Fibroblast of the aortic adventitia (primary cell): ENCODE results near the gene TUSC2. TPM values are rescaled to one million over a fixed set of nuclear protein-coding genes. Genes with fewer than 3 reads are reported as not detected.
"Not testable (repeated sequence)": the region's sequence is repeated elsewhere in the genome, so short reads cannot be mapped to it uniquely, and the experiment has no call there.

Experiments used
- DNase-seq: peaks from one replicate; pipeline ENCODE4 v3.0.0-alpha.2; 2010; ENCODE audit warnings: low read depth
- H3K4me3 ChIP-seq: 2 replicates; pipeline ENCODE4 v1.5.1; 2011; ENCODE audit warnings: low read depth, mild to moderate bottlenecking, control low read depth, low read length, moderate library complexity
- total RNA-seq: library from RNA; depleted of rRNA; stranded (reverse); fragments of >200 nt; gene quantifications from 2 replicates; pipeline ENCODE4 v1.2.3, GENCODE V29; 2012; ENCODE audit warnings: low replicate concordance
- TF ChIP-seq, protein P1 (sequence below): IDR thresholded peaks from 2 replicates; pipeline ENCODE4 v1.5.1; 2011; ENCODE audit warnings: mild to moderate bottlenecking, low read length, control low read depth, inconsistent platforms; ENCODE audit not compliant: insufficient read depth

The TUSC2 gene
- total RNA-seq, 1 donor, result 15.5 TPM

- TF ChIP-seq, protein P1, sequence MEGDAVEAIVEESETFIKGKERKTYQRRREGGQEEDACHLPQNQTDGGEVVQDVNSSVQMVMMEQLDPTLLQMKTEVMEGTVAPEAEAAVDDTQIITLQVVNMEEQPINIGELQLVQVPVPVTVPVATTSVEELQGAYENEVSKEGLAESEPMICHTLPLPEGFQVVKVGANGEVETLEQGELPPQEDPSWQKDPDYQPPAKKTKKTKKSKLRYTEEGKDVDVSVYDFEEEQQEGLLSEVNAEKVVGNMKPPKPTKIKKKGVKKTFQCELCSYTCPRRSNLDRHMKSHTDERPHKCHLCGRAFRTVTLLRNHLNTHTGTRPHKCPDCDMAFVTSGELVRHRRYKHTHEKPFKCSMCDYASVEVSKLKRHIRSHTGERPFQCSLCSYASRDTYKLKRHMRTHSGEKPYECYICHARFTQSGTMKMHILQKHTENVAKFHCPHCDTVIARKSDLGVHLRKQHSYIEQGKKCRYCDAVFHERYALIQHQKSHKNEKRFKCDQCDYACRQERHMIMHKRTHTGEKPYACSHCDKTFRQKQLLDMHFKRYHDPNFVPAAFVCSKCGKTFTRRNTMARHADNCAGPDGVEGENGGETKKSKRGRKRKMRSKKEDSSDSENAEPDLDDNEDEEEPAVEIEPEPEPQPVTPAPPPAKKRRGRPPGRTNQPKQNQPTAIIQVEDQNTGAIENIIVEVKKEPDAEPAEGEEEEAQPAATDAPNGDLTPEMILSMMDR, result no peak
Observed at GRCh38 chr3:50318615-50319014, 9.4 kb downstream of the TUSC2 start.

GRCh38 chr3:50318163-50318562, 9.9 kb downstream of the TUSC2 start:
- H3K4me3 ChIP-seq, result no peak overlapping the region
- TF ChIP-seq, protein P1, result no peak
- no peak for DNase-seq

More at GRCh38 chr3:50318615-50319014, 9.4 kb downstream of the TUSC2 start:
- no peak overlapping the region for H3K4me3 ChIP-seq
- DNase-seq, result no peak

GRCh38 chr3:50317300-50317699, 10.7 kb downstream of the TUSC2 start:
- no peak for DNase-seq
- no peak overlapping the region for H3K4me3 ChIP-seq
- TF ChIP-seq, protein P1, result no peak

DNA sequence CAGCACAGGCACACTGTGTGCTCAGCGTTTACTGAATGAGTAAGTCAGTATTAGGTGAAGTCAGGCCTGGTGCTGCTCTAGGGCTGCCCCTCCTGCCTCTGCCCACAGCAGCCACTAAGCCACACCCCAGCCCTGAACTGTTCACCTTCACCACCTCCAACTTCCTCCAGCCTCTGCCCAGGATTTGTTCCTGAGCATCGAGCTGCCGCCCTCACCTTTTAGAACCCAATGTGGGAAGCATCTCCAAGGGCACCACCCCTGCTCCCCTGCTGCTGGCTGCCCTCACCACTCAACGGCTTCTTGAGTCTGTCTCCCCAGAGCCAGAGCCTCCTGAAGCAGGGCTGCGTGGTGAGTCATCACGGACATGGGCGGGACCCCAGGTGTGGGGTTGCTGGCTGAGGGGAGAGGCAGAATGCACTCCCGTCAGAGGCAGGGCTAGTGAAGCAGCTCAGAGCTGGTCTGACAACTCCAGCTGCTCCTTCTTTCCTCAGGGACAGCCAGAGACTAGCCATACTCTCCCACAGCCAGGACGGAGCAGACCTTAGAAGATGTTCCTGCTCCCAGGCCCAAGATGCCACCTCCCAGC, 11.3 kb downstream of the TUSC2 start:
- no peak overlapping the region for H3K4me3 ChIP-seq
- TF ChIP-seq, protein P1, result no peak
- DNase-seq, result no peak

DNA sequence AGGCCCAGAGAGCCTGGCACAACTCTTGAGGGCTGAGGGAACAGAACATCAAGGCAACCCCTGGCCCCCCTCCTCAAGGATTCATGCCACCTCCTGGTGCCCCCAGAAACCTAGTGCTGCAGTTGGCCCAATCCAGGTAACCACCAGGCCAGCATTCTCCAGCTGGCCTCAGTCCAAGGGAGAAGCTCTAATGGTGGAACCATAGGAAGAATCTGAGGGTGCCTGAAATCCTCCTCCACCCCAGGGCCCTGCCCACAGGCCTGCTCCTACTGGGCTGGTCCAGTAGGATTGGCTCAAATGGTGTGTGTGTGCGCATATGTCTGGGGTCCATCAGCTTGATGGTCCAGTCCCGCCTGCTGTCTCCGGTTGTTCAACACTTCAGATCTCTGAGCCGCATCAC, 13.2 kb downstream of the TUSC2 start:
- no peak for DNase-seq
- TF ChIP-seq, protein P1, result no peak

GRCh38 chr3:50314342-50314741, 13.7 kb downstream of the TUSC2 start:
- no peak for DNase-seq
- TF ChIP-seq, protein P1, result no peak
- H3K4me3 ChIP-seq, result no peak overlapping the region

More for the DNA sequence above, 13.2 kb downstream of the TUSC2 start:
- no peak overlapping the region for H3K4me3 ChIP-seq

- H3K4me3 ChIP-seq, DNase-seq: not testable (repeated sequence)
Observed at GRCh38 chr3:50312041-50312440, 16.0 kb downstream of the TUSC2 start.
